BE2C (cell line): ENCODE measurements around the gene PARS2.

ENCODE experiments used
- DNase-seq: peaks from one replicate; pipeline ENCODE4 v3.0.0-alpha.2; 2020
- H3K27me3 ChIP-seq: fragments of 250-450 bp; sonication (Bioruptor Pico); 2 replicates; pipeline ENCODE4 v1.5.1; 2020; ENCODE audit warnings: mild to moderate bottlenecking
- H3K36me3 ChIP-seq: fragments of 250-450 bp; sonication (Bioruptor Pico); 2 replicates; pipeline ENCODE4 v1.5.1; 2020; ENCODE audit warnings: mild to moderate bottlenecking
- H3K4me1 ChIP-seq: fragments of 250-450 bp; sonication (Bioruptor Pico); 2 replicates; pipeline ENCODE4 v1.5.1; 2020
- H3K4me3 ChIP-seq: 2 replicates; pipeline ENCODE4 v1.5.1; 2011; ENCODE audit warnings: low read depth, low read length
- H3K9me3 ChIP-seq: fragments of 250-450 bp; sonication (Bioruptor Pico); 2 replicates; pipeline ENCODE4 v1.5.1; 2020
- TF ChIP-seq, protein P1 (sequence below): IDR thresholded peaks from 2 replicates; pipeline ENCODE4 v1.5.1; 2012; ENCODE audit warnings: mild to moderate bottlenecking, low read depth, low read length

PARS2 gene

DNA sequence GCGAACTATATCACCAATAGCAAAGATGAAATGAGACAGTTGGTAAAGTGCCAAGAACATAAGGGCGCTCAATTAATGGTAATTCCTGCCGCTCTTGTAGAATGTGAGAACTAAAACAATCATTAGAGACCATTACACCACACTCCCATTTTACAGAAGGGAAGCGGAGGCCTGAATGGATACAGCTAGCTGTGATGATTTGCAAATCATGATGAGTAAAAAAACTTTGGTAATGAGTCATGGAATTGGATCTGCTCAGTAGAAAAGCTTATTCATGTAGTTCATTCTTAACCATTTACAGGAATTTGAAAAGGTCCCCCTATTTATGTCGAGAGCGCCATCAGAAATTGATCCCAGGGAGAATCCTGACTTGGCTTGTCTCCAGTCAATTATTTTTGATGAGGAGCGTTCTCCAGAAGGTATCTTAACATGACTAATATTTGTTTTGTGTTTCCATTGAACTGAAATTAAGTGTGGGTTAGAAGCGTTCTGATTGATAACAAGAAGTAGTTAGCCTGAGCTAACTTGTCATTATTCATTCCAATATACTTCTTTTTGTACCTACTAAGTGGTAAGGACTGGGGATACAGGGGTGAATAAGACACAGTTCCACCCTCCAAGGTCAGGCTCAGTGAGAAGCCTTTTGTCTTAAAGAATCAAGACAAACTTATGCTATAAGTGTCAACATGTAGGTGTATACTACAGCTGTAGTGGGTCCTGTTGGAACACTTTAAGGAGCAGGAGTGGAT is 47.9 kb downstream of the PARS2 start:
- H3K4me1 ChIP-seq: 0 out of 2 replicates have a peak, but pooled peaks cover 2% of the 10 kb centered on the region
- no peaks in the 10 kb centered on the region; the same call in 1 of the 2 replicates for H3K36me3 ChIP-seq
- peak overlapping the region; percentile 89 for H3K4me3 ChIP-seq
- no peaks in the 10 kb centered on the region for H3K27me3 ChIP-seq
- DNase-seq: no peak
- TF ChIP-seq, protein P1, sequence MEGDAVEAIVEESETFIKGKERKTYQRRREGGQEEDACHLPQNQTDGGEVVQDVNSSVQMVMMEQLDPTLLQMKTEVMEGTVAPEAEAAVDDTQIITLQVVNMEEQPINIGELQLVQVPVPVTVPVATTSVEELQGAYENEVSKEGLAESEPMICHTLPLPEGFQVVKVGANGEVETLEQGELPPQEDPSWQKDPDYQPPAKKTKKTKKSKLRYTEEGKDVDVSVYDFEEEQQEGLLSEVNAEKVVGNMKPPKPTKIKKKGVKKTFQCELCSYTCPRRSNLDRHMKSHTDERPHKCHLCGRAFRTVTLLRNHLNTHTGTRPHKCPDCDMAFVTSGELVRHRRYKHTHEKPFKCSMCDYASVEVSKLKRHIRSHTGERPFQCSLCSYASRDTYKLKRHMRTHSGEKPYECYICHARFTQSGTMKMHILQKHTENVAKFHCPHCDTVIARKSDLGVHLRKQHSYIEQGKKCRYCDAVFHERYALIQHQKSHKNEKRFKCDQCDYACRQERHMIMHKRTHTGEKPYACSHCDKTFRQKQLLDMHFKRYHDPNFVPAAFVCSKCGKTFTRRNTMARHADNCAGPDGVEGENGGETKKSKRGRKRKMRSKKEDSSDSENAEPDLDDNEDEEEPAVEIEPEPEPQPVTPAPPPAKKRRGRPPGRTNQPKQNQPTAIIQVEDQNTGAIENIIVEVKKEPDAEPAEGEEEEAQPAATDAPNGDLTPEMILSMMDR: no peak
- no peaks in the 10 kb centered on the region for H3K9me3 ChIP-seq

DNA sequence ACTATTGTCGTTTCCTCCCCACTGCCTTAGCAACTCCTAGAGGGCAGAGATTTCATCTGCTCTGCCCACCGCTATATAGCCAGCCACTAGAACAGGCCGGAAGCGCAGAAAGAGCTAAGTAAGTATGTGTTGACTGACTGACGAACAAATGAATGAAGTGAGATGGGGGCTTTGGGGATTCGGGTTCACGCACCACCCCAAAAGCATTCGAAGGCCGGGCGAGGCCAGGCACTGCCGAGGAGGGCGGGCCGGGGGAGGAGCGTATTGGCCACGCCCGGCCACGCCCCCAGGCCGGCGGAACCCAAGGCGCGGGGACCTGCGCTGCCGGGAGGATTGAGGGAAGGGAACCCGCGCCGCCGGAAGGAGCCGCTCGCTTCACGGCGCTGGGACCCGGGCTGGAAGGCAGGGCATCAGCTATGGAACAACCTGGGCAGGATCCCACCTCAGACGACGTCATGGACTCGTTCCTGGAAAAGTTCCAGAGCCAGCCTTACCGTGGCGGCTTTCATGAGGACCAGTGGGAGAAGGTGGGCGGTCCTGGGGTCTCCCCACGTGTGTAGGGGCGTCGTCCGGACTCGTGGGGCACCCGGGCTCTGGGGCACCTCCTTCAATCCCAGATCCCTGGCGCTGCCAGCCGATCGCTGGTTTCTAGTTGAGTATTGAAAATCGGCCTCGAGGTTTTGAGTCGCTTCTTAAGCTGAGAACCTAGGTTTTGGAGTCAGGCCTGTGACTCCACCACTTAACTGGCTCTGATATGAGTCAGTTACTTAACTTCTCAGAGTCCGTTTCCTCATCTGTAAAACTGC is 48.6 kb downstream of the PARS2 start, which contains the start of gene TTC4:
TTC4 (plus strand) TSS at position 369 of the 806 bp plus-strand sequence; CDS start at position 417, 48 bp downstream.
- TF ChIP-seq, protein P1: no peak
- H3K4me3 ChIP-seq: peak within 1 kb of the TSS; percentile 89
- no peaks in the 10 kb centered on the region for H3K9me3 ChIP-seq
- DNase-seq: peak; percentile 80
- H3K36me3 ChIP-seq: no peaks in the 10 kb centered on the region; the same call in 1 of the 2 replicates
- H3K4me1 ChIP-seq: 0 out of 2 replicates have a peak, but pooled peaks cover 2% of the 10 kb centered on the region
- no peaks in the 10 kb centered on the region for H3K27me3 ChIP-seq

DNA sequence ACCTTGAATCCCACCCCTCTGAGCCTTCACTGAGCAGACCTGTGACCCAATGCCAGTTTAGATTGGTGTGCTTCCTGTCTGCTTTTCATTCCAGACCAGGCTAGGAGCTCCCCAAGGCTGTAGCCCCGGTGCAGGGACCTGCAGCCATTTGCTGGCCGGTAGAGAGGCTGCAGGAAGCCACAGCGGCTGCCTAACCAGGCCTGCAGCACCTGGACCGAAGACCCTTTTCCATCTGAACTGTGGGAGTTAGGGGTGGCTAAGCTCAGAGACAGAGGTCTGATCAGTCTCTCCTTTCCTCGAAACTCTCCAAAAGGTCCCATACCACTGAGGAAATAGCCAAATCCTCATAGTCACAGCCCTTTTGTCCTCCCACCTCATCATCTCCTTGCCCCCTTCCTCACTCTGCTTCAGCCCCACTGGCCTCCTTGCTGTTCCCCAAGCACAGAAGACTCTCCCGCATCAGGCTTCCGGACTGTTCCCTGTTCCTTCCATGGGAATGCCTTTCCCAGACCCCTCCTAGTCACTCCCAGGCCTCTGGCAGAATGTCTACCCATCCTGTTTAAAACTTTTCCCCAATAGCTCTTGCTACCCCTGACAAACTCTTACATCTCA is 49.3 kb downstream of the PARS2 start:
- H3K9me3 ChIP-seq: no peaks in the 10 kb centered on the region
- 0 out of 2 replicates have a peak, but pooled peaks cover 2% of the 10 kb centered on the region for H3K4me1 ChIP-seq
- no peak for DNase-seq
- H3K4me3 ChIP-seq: peak overlapping the region; percentile 89
- TF ChIP-seq, protein P1: no peak
- H3K36me3 ChIP-seq: no peaks in the 10 kb centered on the region; the same call in 1 of the 2 replicates
- H3K27me3 ChIP-seq: no peaks in the 10 kb centered on the region

DNA sequence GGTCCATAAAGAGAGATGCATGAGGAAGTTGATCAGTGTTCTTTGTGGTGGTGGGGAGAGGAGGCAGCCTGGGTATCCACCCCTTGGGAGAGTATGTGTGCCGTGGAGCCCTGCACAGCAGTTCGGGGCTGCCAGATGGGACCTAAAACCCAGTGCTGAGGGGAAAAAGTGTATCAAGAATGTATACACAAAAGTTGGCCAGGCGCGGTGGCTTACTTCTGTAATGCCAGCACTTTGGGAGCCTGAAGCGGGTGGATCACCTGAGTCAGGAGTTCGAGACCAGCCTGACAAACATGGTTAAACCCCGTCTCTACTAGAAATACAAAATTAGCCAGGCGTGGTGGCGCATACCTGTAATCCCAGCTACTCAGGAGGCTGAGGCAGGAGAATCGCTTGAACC is 52.8 kb downstream of the PARS2 start:
- Histone ChIP-seq H3K36me3 (no peaks in the 10 kb centered on the region), H3K4me1 (0 out of 2 replicates have a peak, but pooled peaks cover 2% of the 10 kb centered on the region), H3K9me3 (no peaks in the 10 kb centered on the region), H3K27me3 (no peaks in the 10 kb centered on the region), H3K4me3 (no peak overlapping the region)
- TF ChIP-seq, protein P1: no peak
- DNase-seq: no peak

DNA sequence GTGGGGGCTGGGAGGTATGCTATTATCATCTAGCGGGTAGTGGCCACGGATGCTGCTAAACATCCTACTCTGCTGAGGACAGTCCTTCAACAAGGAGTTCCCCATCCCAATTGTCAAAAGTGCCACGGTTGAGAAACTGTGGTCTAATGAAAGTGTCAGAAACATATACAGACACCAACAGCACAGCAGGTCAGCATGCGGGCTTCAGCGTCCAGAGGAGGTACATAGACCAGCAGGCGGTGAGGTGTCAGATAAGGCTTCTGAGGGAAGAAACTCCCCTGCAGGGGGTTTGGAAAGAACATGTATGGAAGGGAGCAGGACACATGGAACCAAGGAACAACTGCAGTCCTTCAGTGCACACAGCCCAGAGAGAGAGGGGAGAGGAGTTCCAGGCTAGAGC is 53.5 kb downstream of the PARS2 start:
- no peaks in the 10 kb centered on the region for H3K36me3 ChIP-seq
- DNase-seq: no peak
- H3K4me3 ChIP-seq: no peak overlapping the region
- no peaks in the 10 kb centered on the region for H3K9me3 ChIP-seq
- TF ChIP-seq, protein P1: no peak
- H3K4me1 ChIP-seq: 0 out of 2 replicates have a peak, but pooled peaks cover 2% of the 10 kb centered on the region
- H3K27me3 ChIP-seq: no peaks in the 10 kb centered on the region
